ENCODE data around the gene HAUS8.

Gene HAUS8

GRCh38 chr19:17121736-17122293, 46.6 kb upstream of the HAUS8 start:
- Histone ChIP-seq H3F3A (ENCODE audit: insufficient read depth) (peaks cover 38% of the 10 kb centered on the region), H3K4me2 (ENCODE audit: low read depth, low read length, poor library complexity, severe bottlenecking) (no peak overlapping the region), H3K27me3 (ENCODE audit: low read length) (no peaks in the 10 kb centered on the region), H3K9me3 (ENCODE audit: insufficient read depth, low read length) (no peaks in the 10 kb centered on the region), H3K27ac (ENCODE audit: low read depth, low read length) (no peak overlapping the region), H2AFZ (ENCODE audit: low read depth, low read length, severe bottlenecking) (no peak overlapping the region), H3K36me3 (ENCODE audit: low read length) (no peaks in the 10 kb centered on the region), H4K20me1 (ENCODE audit: low read depth, low read length) (no peaks in the 10 kb centered on the region), H3K4me3 (ENCODE audit: insufficient read depth, low read length, poor library complexity, severe bottlenecking) (no peak overlapping the region), H3K9me2 (replicated peaks; ENCODE audit: insufficient read depth, low read length) (no peaks in the 10 kb centered on the region), H3K79me2 (ENCODE audit: insufficient read depth, low read length) (peaks cover 32% of the 10 kb centered on the region), H3K9ac (ENCODE audit: low read length) (no peak overlapping the region)
- TF ChIP-seq CTCF (IDR thresholded peaks at IDR 0.05; ENCODE audit: insufficient read depth, low read length, poor library complexity, severe bottlenecking) (no peak), EZH2phosphoT487 (conservative IDR thresholded peaks at IDR 0.05; ENCODE audit: low read length) (no peak)

- no peak overlapping the region for H2AFZ ChIP-seq (ENCODE audit: low read depth, low read length, severe bottlenecking)
- no peaks in the 10 kb centered on the region for H4K20me1 ChIP-seq (ENCODE audit: low read depth, low read length)
- no peaks in the 10 kb centered on the region for H3K27me3 ChIP-seq (ENCODE audit: low read length)
- TF ChIP-seq CTCF (IDR thresholded peaks at IDR 0.05; ENCODE audit: insufficient read depth, low read length, poor library complexity, severe bottlenecking), result no peak
- TF ChIP-seq EZH2phosphoT487 (conservative IDR thresholded peaks at IDR 0.05; ENCODE audit: low read length), result no peak
- H3K9ac ChIP-seq (ENCODE audit: low read length), result no peak overlapping the region
- no peaks in the 10 kb centered on the region for H3K9me3 ChIP-seq (ENCODE audit: insufficient read depth, low read length)
- H3K27ac ChIP-seq (ENCODE audit: low read depth, low read length), result no peak overlapping the region
- H3K4me3 ChIP-seq (ENCODE audit: insufficient read depth, low read length, poor library complexity, severe bottlenecking), result no peak overlapping the region
- H3K4me2 ChIP-seq (ENCODE audit: low read depth, low read length, poor library complexity, severe bottlenecking), result no peak overlapping the region
- no peaks in the 10 kb centered on the region for H3K9me2 ChIP-seq (replicated peaks; ENCODE audit: insufficient read depth, low read length)
- H3K79me2 ChIP-seq (ENCODE audit: insufficient read depth, low read length), result peaks cover 46% of the 10 kb centered on the region
- H3F3A ChIP-seq (ENCODE audit: insufficient read depth), result peaks cover 13% of the 10 kb centered on the region
- no peaks in the 10 kb centered on the region for H3K36me3 ChIP-seq (ENCODE audit: low read length)
These were observed 43.7 kb upstream of the HAUS8 start for GRCh38 chr19:17118957-17119356.

GRCh38 chr19:17116996-17117702, 41.9 kb upstream of the HAUS8 start:
- no peak overlapping the region for H3K4me2 ChIP-seq (ENCODE audit: low read depth, low read length, poor library complexity, severe bottlenecking)
- no peaks in the 10 kb centered on the region for H3F3A ChIP-seq (ENCODE audit: insufficient read depth)
- no peaks in the 10 kb centered on the region for H3K27me3 ChIP-seq (ENCODE audit: low read length)
- no peak overlapping the region for H2AFZ ChIP-seq (ENCODE audit: low read depth, low read length, severe bottlenecking)
- TF ChIP-seq EZH2phosphoT487 (conservative IDR thresholded peaks at IDR 0.05; ENCODE audit: low read length) (no peak), CTCF (IDR thresholded peaks at IDR 0.05; ENCODE audit: insufficient read depth, low read length, poor library complexity, severe bottlenecking) (no peak)
- H4K20me1 ChIP-seq (ENCODE audit: low read depth, low read length), result no peaks in the 10 kb centered on the region; the same call in 1 of the 2 replicates
- H3K9ac ChIP-seq (ENCODE audit: low read length), result no peak overlapping the region
- no peak overlapping the region for H3K4me3 ChIP-seq (ENCODE audit: insufficient read depth, low read length, poor library complexity, severe bottlenecking)
- H3K27ac ChIP-seq (ENCODE audit: low read depth, low read length), result no peak overlapping the region
- no peaks in the 10 kb centered on the region for H3K9me2 ChIP-seq (replicated peaks; ENCODE audit: insufficient read depth, low read length)
- no peaks in the 10 kb centered on the region for H3K9me3 ChIP-seq (ENCODE audit: insufficient read depth, low read length)
- H3K79me2 ChIP-seq (ENCODE audit: insufficient read depth, low read length), result peaks cover 54% of the 10 kb centered on the region
- H3K36me3 ChIP-seq (ENCODE audit: low read length), result no peaks in the 10 kb centered on the region
